ENCODE results near the gene PRM3.

Gene PRM3

GRCh38 chr16:11241480-11242204, 31.8 kb downstream of the PRM3 start:
- Histone ChIP-seq H3K27me3 (ENCODE audit: insufficient read depth, low read length) (no peaks in the 10 kb centered on the region), H3K4me1 (ENCODE audit: insufficient read depth, low read length) (no peaks in the 10 kb centered on the region), H3K9me3 (ENCODE audit: insufficient read depth, low read depth, low read length) (no peaks in the 10 kb centered on the region), H3K36me3 (ENCODE audit: insufficient read depth, low read depth, low read length) (no peaks in the 10 kb centered on the region), H3K27ac (ENCODE audit: low read length) (no peak overlapping the region), H3K4me3 (ENCODE audit: low read length) (no peak overlapping the region), H3K9ac (ENCODE audit: low read depth, low read length) (no peak overlapping the region)

- no peaks in the 10 kb centered on the region for H3K36me3 ChIP-seq (ENCODE audit: insufficient read depth, low read depth, low read length)
- no peak overlapping the region for H3K4me3 ChIP-seq (ENCODE audit: low read length)
- no peaks in the 10 kb centered on the region for H3K4me1 ChIP-seq (ENCODE audit: insufficient read depth, low read length)
- no peak overlapping the region for H3K27ac ChIP-seq (ENCODE audit: low read length)
- no peaks in the 10 kb centered on the region for H3K9me3 ChIP-seq (ENCODE audit: insufficient read depth, low read depth, low read length)
- no peaks in the 10 kb centered on the region for H3K27me3 ChIP-seq (ENCODE audit: insufficient read depth, low read length)
- no peak overlapping the region for H3K9ac ChIP-seq (ENCODE audit: low read depth, low read length)
Measured at GRCh38 chr16:11240636-11241473, 32.6 kb downstream of the PRM3 start.

- Histone ChIP-seq H3K4me1 (ENCODE audit: insufficient read depth, low read length) (no peaks in the 10 kb centered on the region), H3K36me3 (ENCODE audit: insufficient read depth, low read depth, low read length) (no peaks in the 10 kb centered on the region), H3K9me3 (ENCODE audit: insufficient read depth, low read depth, low read length) (no peaks in the 10 kb centered on the region), H3K27ac (ENCODE audit: low read length) (no peak overlapping the region), H3K4me3 (ENCODE audit: low read length) (no peak overlapping the region), H3K27me3 (ENCODE audit: insufficient read depth, low read length) (no peaks in the 10 kb centered on the region), H3K9ac (ENCODE audit: low read depth, low read length) (no peak overlapping the region)
Measured at GRCh38 chr16:11239644-11240632, 33.5 kb downstream of the PRM3 start.

GRCh38 chr16:11238272-11239202, 34.9 kb downstream of the PRM3 start:
- no peaks in the 10 kb centered on the region for H3K27me3 ChIP-seq (ENCODE audit: insufficient read depth, low read length)
- H3K9me3 ChIP-seq (ENCODE audit: insufficient read depth, low read depth, low read length): no peaks in the 10 kb centered on the region
- H3K36me3 ChIP-seq (ENCODE audit: insufficient read depth, low read depth, low read length): no peaks in the 10 kb centered on the region
- no peak overlapping the region for H3K27ac ChIP-seq (ENCODE audit: low read length)
- H3K4me3 ChIP-seq (ENCODE audit: low read length): no peak overlapping the region
- no peak overlapping the region for H3K9ac ChIP-seq (ENCODE audit: low read depth, low read length)
- no peaks in the 10 kb centered on the region for H3K4me1 ChIP-seq (ENCODE audit: insufficient read depth, low read length)

GRCh38 chr16:11236461-11237254, 36.8 kb downstream of the PRM3 start:
- Histone ChIP-seq H3K4me3 (ENCODE audit: low read length) (no peak overlapping the region), H3K27me3 (ENCODE audit: insufficient read depth, low read length) (no peaks in the 10 kb centered on the region), H3K9me3 (ENCODE audit: insufficient read depth, low read depth, low read length) (no peaks in the 10 kb centered on the region), H3K4me1 (ENCODE audit: insufficient read depth, low read length) (no peaks in the 10 kb centered on the region; the same call in 1 of the 2 replicates), H3K36me3 (ENCODE audit: insufficient read depth, low read depth, low read length) (no peaks in the 10 kb centered on the region), H3K9ac (ENCODE audit: low read depth, low read length) (no peak overlapping the region), H3K27ac (ENCODE audit: low read length) (no peak overlapping the region)

GRCh38 chr16:11235703-11235991, 37.8 kb downstream of the PRM3 start:
- Histone ChIP-seq H3K27ac (ENCODE audit: low read length) (no peak overlapping the region), H3K36me3 (ENCODE audit: insufficient read depth, low read depth, low read length) (no peaks in the 10 kb centered on the region), H3K4me3 (ENCODE audit: low read length) (no peak overlapping the region), H3K9ac (ENCODE audit: low read depth, low read length) (no peak overlapping the region), H3K9me3 (ENCODE audit: insufficient read depth, low read depth, low read length) (no peaks in the 10 kb centered on the region), H3K27me3 (ENCODE audit: insufficient read depth, low read length) (no peaks in the 10 kb centered on the region), H3K4me1 (ENCODE audit: insufficient read depth, low read length) (no peaks in the 10 kb centered on the region; the same call in 1 of the 2 replicates)

- Histone ChIP-seq H3K9ac (ENCODE audit: low read depth, low read length) (no peak overlapping the region), H3K9me3 (ENCODE audit: insufficient read depth, low read depth, low read length) (no peaks in the 10 kb centered on the region), H3K36me3 (ENCODE audit: insufficient read depth, low read depth, low read length) (no peaks in the 10 kb centered on the region), H3K4me3 (ENCODE audit: low read length) (no peak overlapping the region), H3K27me3 (ENCODE audit: insufficient read depth, low read length) (no peaks in the 10 kb centered on the region), H3K4me1 (ENCODE audit: insufficient read depth, low read length) (no peaks in the 10 kb centered on the region; the same call in 1 of the 2 replicates), H3K27ac (ENCODE audit: low read length) (no peak overlapping the region)
Measured at GRCh38 chr16:11234884-11235702, 38.3 kb downstream of the PRM3 start.

GRCh38 chr16:11233727-11234376, 39.6 kb downstream of the PRM3 start:
- Histone ChIP-seq H3K36me3 (ENCODE audit: insufficient read depth, low read depth, low read length) (no peaks in the 10 kb centered on the region), H3K9me3 (ENCODE audit: insufficient read depth, low read depth, low read length) (no peaks in the 10 kb centered on the region), H3K9ac (ENCODE audit: low read depth, low read length) (no peak overlapping the region), H3K27me3 (ENCODE audit: insufficient read depth, low read length) (no peaks in the 10 kb centered on the region), H3K4me1 (ENCODE audit: insufficient read depth, low read length) (no peaks in the 10 kb centered on the region; the same call in 1 of the 2 replicates), H3K4me3 (ENCODE audit: low read length) (no peak overlapping the region), H3K27ac (ENCODE audit: low read length) (no peak overlapping the region)

GRCh38 chr16:11232852-11233726, 40.3 kb downstream of the PRM3 start:
- Histone ChIP-seq H3K27ac (ENCODE audit: low read length) (no peak overlapping the region), H3K9ac (ENCODE audit: low read depth, low read length) (no peak overlapping the region), H3K4me1 (ENCODE audit: insufficient read depth, low read length) (no peaks in the 10 kb centered on the region; the same call in 1 of the 2 replicates)

More at GRCh38 chr16:11232852-11233726, 40.3 kb downstream of the PRM3 start:
- no peak overlapping the region for H3K4me3 ChIP-seq (ENCODE audit: low read length)
- no peaks in the 10 kb centered on the region for H3K27me3 ChIP-seq (ENCODE audit: insufficient read depth, low read length)
- no peaks in the 10 kb centered on the region for H3K36me3 ChIP-seq (ENCODE audit: insufficient read depth, low read depth, low read length)
- H3K9me3 ChIP-seq (ENCODE audit: insufficient read depth, low read depth, low read length): no peaks in the 10 kb centered on the region

Measured in iPS-20b (cell line).